Stimulated activated CD4-positive, alpha-beta T cell treated with anti-CD3 and anti-CD28 coated beads, TNF-alpha, amount 100 ng/mL, for 1 hour (primary cell): ENCODE data around the gene UBA3.

Experiments used
- DNase-seq, 3 donors: peaks; one replicate each; pipeline ENCODE4 v3.0.0-alpha.2; 2020; ENCODE audit warnings: low read depth in 3 of 3, low spot score in 1 of 3

UBA3 gene

GRCh38 chr3:69079269-69080159 is 651 bp downstream of the UBA3 start:
- no peak for DNase-seq

- DNase-seq, result no peak
Observed at GRCh38 chr3:69072928-69073327, 7.2 kb downstream of the UBA3 start.

- DNase-seq, result no peak
Observed at GRCh38 chr3:69066121-69066520, 14.0 kb downstream of the UBA3 start.

GRCh38 chr3:69065318-69065964 is 14.7 kb downstream of the UBA3 start:
- DNase-seq, result no peak

- no peak for DNase-seq
Observed at GRCh38 chr3:69063636-69064035, 16.5 kb downstream of the UBA3 start.

- DNase-seq, result no peak
Observed at GRCh38 chr3:69059688-69060087, 20.5 kb downstream of the UBA3 start.

GRCh38 chr3:69058947-69059224 is 21.3 kb downstream of the UBA3 start:
- no peak for DNase-seq

- no peak for DNase-seq
Observed at GRCh38 chr3:69058180-69058946, 21.8 kb downstream of the UBA3 start.

GRCh38 chr3:69052472-69052898 is 27.7 kb downstream of the UBA3 start:
- no peak for DNase-seq

- peak; percentile 94 for DNase-seq
Observed at GRCh38 chr3:69051756-69052471, 28.3 kb downstream of the UBA3 start, which contains the start of gene TMF1. Gene TMF1 (minus strand): TSS chr3:69052333. CDS start chr3:69052086, 247 bp downstream.

GRCh38 chr3:69048990-69049389 is 31.2 kb downstream of the UBA3 start:
- no peak for DNase-seq

GRCh38 chr3:69044608-69045007 is 35.6 kb downstream of the UBA3 start:
- DNase-seq, result no peak

- no peak for DNase-seq
Observed at GRCh38 chr3:69033470-69033869, 46.7 kb downstream of the UBA3 start.

GRCh38 chr3:69032737-69033136 is 47.4 kb downstream of the UBA3 start:
- DNase-seq, result no peak

GRCh38 chr3:69032142-69032541 is 48.0 kb downstream of the UBA3 start:
- no peak for DNase-seq

GRCh38 chr3:69031635-69032034 is 48.5 kb downstream of the UBA3 start:
- no peak for DNase-seq

- DNase-seq, result no peak
Observed at GRCh38 chr3:69020857-69021256, 59.3 kb downstream of the UBA3 start.

GRCh38 chr3:69020424-69020823 is 59.7 kb downstream of the UBA3 start:
- no peak for DNase-seq

GRCh38 chr3:69016901-69017300 is 63.3 kb downstream of the UBA3 start:
- DNase-seq, result no peak

GRCh38 chr3:69016102-69016501 is 64.1 kb downstream of the UBA3 start:
- DNase-seq, result no peak

GRCh38 chr3:69014022-69014580 is 66.1 kb downstream of the UBA3 start:
- DNase-seq, result no peak
